ENCODE results near the gene SLC38A4. TPM values are rescaled to one million over a fixed set of nuclear protein-coding genes. Genes with fewer than 3 reads are reported as not detected.
"Not testable (repeated sequence)": the region's sequence is repeated elsewhere in the genome, so short reads cannot be mapped to it uniquely, and the experiment has no call there.

Gene SLC38A4
- polyA plus RNA-seq, 4 donors, result 0.22 to 0.93 TPM; not detected in 2

DNA sequence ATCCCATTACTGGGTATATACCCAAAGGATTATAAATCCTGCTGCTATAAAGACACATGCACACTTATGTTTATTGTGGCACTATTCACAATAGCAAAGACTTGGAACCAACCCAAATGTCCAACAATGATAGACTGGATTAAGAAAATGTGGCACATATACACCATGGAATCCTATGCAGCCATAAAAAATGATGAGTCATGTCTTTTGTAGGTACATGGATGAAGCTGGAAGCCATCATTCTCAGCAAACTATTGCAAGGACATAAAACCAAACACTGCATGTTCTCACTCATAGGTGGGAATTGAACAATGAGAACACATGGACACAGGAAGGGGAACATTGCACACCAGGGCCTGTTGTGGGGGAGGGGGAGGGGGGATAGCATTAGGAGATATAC lies 28.4 kb upstream of the SLC38A4 start:
- not testable (repeated sequence) for H3K9me3 ChIP-seq (ENCODE audit: control insufficient read depth in 2 of 2, insufficient read depth in 1 of 2, low read depth in 1 of 2, low read length in 1 of 2); H3K27me3 ChIP-seq (ENCODE audit: control insufficient read depth in 3 of 3, insufficient read depth in 3 of 3, low read length in 3 of 3); H3K4me1 ChIP-seq (ENCODE audit: control insufficient read depth in 3 of 3, insufficient read depth in 2 of 3, low read depth in 1 of 3, low read length in 2 of 3); H3K36me3 ChIP-seq (ENCODE audit: control insufficient read depth in 3 of 3, insufficient read depth in 2 of 3, low read depth in 1 of 3, low read length in 3 of 3); FAIRE-seq; DNase-seq; H3K27ac ChIP-seq (ENCODE audit: low read depth in 1 of 3, low read length in 2 of 3); H3K4me3 ChIP-seq (ENCODE audit: low read depth in 1 of 3, low read length in 3 of 3)

DNA sequence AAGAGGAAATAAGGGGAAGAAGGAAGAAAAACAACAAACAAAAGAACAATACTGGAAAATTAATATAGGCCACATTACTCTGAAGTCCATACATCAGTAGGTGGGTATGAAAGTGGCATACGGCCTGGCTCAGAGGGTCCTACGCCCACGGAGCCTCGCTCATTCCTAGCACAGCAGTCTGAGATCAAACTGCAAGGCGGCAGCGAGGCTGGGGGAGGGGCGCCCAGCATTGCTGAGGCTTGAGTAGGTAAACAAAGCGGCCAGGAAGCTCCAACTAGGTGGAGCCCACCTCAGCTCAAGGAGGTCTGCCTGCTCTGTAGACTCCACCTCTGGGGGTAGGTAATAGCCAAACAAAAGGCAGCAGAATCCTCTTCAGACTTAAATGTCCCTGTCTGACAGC lies 23.0 kb upstream of the SLC38A4 start:
- not testable (repeated sequence) for FAIRE-seq; H3K9me3 ChIP-seq (ENCODE audit: control insufficient read depth in 2 of 2, insufficient read depth in 1 of 2, low read depth in 1 of 2, low read length in 1 of 2); H3K36me3 ChIP-seq (ENCODE audit: control insufficient read depth in 3 of 3, insufficient read depth in 2 of 3, low read depth in 1 of 3, low read length in 3 of 3); H3K4me1 ChIP-seq (ENCODE audit: control insufficient read depth in 3 of 3, insufficient read depth in 2 of 3, low read depth in 1 of 3, low read length in 2 of 3); H3K4me3 ChIP-seq (ENCODE audit: low read depth in 1 of 3, low read length in 3 of 3); H3K27ac ChIP-seq (ENCODE audit: low read depth in 1 of 3, low read length in 2 of 3); DNase-seq; H3K27me3 ChIP-seq (ENCODE audit: control insufficient read depth in 3 of 3, insufficient read depth in 3 of 3, low read length in 3 of 3)
- WGBS, 3 donors, result 71 to 85% (median 79%) methylated on average over 8 of the region's 8 CpGs

DNA sequence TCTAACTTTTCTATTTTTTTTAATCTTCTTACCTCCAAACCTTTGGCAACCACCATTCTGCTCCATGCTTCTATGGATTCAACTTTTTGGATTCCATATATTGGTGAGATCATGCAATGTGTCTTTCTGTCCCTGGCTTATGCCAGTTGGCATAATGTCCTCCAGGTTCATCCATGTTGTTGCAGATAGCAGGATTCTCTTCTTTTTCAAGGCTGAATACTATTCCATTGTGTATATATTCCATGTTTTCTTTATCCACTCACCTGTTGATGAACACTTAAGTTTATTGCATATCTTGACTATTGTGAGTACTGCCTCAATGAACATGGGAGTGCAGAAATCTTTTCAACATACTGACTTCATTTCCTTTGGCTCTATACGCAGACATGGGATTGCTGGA lies 21.2 kb upstream of the SLC38A4 start:
- Histone ChIP-seq H3K27me3 (ENCODE audit: control insufficient read depth in 3 of 3, insufficient read depth in 3 of 3, low read length in 3 of 3) (no peaks in the 10 kb centered on the region), H3K27ac (ENCODE audit: low read depth in 1 of 3, low read length in 2 of 3) (no peak overlapping the region), H3K9me3 (ENCODE audit: control insufficient read depth in 2 of 2, insufficient read depth in 1 of 2, low read depth in 1 of 2, low read length in 1 of 2) (no peaks in the 10 kb centered on the region), H3K36me3 (ENCODE audit: control insufficient read depth in 3 of 3, insufficient read depth in 2 of 3, low read depth in 1 of 3, low read length in 3 of 3) (no peaks in the 10 kb centered on the region), H3K4me3 (ENCODE audit: low read depth in 1 of 3, low read length in 3 of 3) (no peak overlapping the region), H3K4me1 (ENCODE audit: control insufficient read depth in 3 of 3, insufficient read depth in 2 of 3, low read depth in 1 of 3, low read length in 2 of 3) (no peaks in the 10 kb centered on the region)
- WGBS, 3 donors, result 89 to 97% (median 90%) methylated on average over 1 of the region's 1 CpG
- DNase-seq (no peak), FAIRE-seq (no peak)

DNA sequence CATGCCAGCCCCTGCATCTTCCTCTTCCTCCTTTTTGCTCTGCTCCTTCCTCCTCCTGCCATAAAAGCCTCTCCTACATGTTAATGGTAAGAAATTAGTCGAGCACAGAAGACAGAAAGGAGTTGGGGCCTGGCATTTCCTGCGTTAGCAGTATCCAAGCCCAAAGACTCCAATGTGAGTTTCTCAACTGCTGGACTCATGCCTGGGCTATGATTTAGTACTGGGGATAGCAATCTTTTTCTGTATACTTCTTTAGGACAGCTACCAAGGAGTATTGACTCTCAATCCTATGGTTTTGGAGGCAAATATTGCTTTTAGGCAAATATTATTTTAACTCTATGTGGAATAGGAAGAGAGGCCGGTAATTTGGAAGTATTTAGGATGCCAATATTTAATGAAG lies 18.0 kb upstream of the SLC38A4 start:
- H3K27me3 ChIP-seq (ENCODE audit: control insufficient read depth in 3 of 3, insufficient read depth in 3 of 3, low read length in 3 of 3), result no peaks in the 10 kb centered on the region
- DNase-seq, result no peak
- no peaks in the 10 kb centered on the region for H3K36me3 ChIP-seq (ENCODE audit: control insufficient read depth in 3 of 3, insufficient read depth in 2 of 3, low read depth in 1 of 3, low read length in 3 of 3)
- no peaks in the 10 kb centered on the region for H3K4me1 ChIP-seq (ENCODE audit: control insufficient read depth in 3 of 3, insufficient read depth in 2 of 3, low read depth in 1 of 3, low read length in 2 of 3)
- H3K4me3 ChIP-seq (ENCODE audit: low read depth in 1 of 3, low read length in 3 of 3), result no peak overlapping the region
- H3K9me3 ChIP-seq (ENCODE audit: control insufficient read depth in 2 of 2, insufficient read depth in 1 of 2, low read depth in 1 of 2, low read length in 1 of 2), result no peaks in the 10 kb centered on the region
- WGBS, 3 donors, result 69 to 72% (median 71%) methylated on average over 3 of the region's 3 CpGs
- no peak overlapping the region for H3K27ac ChIP-seq (ENCODE audit: low read depth in 1 of 3, low read length in 2 of 3)
- no peak for FAIRE-seq

DNA sequence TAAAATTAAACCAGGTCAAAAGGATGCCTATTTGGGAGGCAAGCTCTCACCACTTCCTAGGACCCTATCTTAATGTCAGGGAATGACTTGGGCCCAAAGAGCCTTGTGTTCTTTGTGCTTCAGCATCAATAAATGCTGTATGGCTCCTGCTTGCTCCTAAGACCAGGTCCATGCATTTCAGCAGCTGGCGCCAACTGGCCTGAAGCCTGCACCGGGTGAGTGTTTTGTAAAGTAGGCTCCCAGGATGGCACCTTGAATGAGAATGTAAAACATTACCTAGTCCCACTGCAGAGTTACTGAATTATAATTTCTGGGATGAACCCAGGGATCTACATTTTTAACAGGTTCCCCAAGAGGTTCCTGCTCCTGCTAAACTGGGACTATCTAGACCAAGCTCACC lies 16.1 kb upstream of the SLC38A4 start:
- Histone ChIP-seq H3K27ac (ENCODE audit: low read depth in 1 of 3, low read length in 2 of 3) (no peak overlapping the region), H3K9me3 (ENCODE audit: control insufficient read depth in 2 of 2, insufficient read depth in 1 of 2, low read depth in 1 of 2, low read length in 1 of 2) (no peaks in the 10 kb centered on the region), H3K4me3 (ENCODE audit: low read depth in 1 of 3, low read length in 3 of 3) (no peak overlapping the region), H3K27me3 (ENCODE audit: control insufficient read depth in 3 of 3, insufficient read depth in 3 of 3, low read length in 3 of 3) (no peaks in the 10 kb centered on the region), H3K4me1 (ENCODE audit: control insufficient read depth in 3 of 3, insufficient read depth in 2 of 3, low read depth in 1 of 3, low read length in 2 of 3) (no peaks in the 10 kb centered on the region), H3K36me3 (ENCODE audit: control insufficient read depth in 3 of 3, insufficient read depth in 2 of 3, low read depth in 1 of 3, low read length in 3 of 3) (no peaks in the 10 kb centered on the region)
- DNase-seq, result no peak
- 90 to 98% (median 95%) methylated on average over 2 of the region's 2 CpGs for WGBS, 3 donors
- FAIRE-seq, result no peak

DNA sequence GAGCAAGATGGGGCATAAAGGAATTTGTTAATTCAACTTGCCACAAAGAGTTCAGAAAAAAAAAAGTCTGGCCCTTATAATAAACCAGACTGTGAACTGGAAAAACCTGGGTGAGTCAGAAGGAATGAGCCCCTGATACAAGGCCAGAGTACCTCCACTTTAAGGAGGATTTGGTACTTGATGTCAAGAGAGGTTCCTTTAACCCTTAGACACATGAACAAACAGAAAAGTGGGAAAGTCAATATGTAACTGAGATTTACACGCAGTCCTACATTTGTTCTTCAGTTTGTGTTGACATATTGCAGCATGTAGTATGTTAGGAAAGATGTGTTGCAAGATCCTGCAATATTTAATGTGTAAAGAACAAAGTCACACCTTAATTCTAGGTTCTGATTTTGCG lies 14.2 kb upstream of the SLC38A4 start:
- no peak for FAIRE-seq
- no peak overlapping the region for H3K4me3 ChIP-seq (ENCODE audit: low read depth in 1 of 3, low read length in 3 of 3)
- WGBS, 3 donors, result 45 to 72% (median 60%) methylated on average over 2 of the region's 2 CpGs
- H3K27ac ChIP-seq (ENCODE audit: low read depth in 1 of 3, low read length in 2 of 3), result no peak overlapping the region
- DNase-seq, result no peak
- H3K9me3 ChIP-seq (ENCODE audit: control insufficient read depth in 2 of 2, insufficient read depth in 1 of 2, low read depth in 1 of 2, low read length in 1 of 2), result no peaks in the 10 kb centered on the region
- H3K27me3 ChIP-seq (ENCODE audit: control insufficient read depth in 3 of 3, insufficient read depth in 3 of 3, low read length in 3 of 3), result no peaks in the 10 kb centered on the region
- no peaks in the 10 kb centered on the region for H3K4me1 ChIP-seq (ENCODE audit: control insufficient read depth in 3 of 3, insufficient read depth in 2 of 3, low read depth in 1 of 3, low read length in 2 of 3)
- H3K36me3 ChIP-seq (ENCODE audit: control insufficient read depth in 3 of 3, insufficient read depth in 2 of 3, low read depth in 1 of 3, low read length in 3 of 3), result no peaks in the 10 kb centered on the region

DNA sequence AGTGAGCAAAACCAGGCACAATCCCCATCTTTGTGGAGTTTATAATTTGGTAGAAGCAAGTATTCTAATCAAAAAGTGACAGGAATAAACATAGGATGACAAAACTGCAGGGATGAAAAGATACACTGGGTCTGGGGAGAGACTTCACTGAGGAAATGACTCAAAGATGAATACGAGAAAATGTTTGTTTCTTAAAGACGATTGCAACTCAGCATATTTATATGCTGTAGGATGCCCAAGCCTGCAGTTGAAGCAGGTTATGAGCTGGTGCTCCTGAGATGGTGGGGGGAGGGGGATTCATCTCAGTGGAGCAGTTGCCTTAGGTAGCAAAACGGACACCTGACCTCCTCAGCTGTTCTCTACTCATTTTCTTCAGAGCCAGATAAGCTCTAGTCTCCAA lies 13.4 kb upstream of the SLC38A4 start:
- Histone ChIP-seq H3K27ac (ENCODE audit: low read depth in 1 of 3, low read length in 2 of 3) (no peak overlapping the region), H3K4me1 (ENCODE audit: control insufficient read depth in 3 of 3, insufficient read depth in 2 of 3, low read depth in 1 of 3, low read length in 2 of 3) (no peaks in the 10 kb centered on the region), H3K27me3 (ENCODE audit: control insufficient read depth in 3 of 3, insufficient read depth in 3 of 3, low read length in 3 of 3) (no peaks in the 10 kb centered on the region), H3K36me3 (ENCODE audit: control insufficient read depth in 3 of 3, insufficient read depth in 2 of 3, low read depth in 1 of 3, low read length in 3 of 3) (no peaks in the 10 kb centered on the region), H3K9me3 (ENCODE audit: control insufficient read depth in 2 of 2, insufficient read depth in 1 of 2, low read depth in 1 of 2, low read length in 1 of 2) (no peaks in the 10 kb centered on the region), H3K4me3 (ENCODE audit: low read depth in 1 of 3, low read length in 3 of 3) (no peak overlapping the region)
- no peak for DNase-seq
- no peak for FAIRE-seq
- WGBS, 3 donors, result 70 to 77% (median 75%) methylated on average over 3 of the region's 3 CpGs

DNA sequence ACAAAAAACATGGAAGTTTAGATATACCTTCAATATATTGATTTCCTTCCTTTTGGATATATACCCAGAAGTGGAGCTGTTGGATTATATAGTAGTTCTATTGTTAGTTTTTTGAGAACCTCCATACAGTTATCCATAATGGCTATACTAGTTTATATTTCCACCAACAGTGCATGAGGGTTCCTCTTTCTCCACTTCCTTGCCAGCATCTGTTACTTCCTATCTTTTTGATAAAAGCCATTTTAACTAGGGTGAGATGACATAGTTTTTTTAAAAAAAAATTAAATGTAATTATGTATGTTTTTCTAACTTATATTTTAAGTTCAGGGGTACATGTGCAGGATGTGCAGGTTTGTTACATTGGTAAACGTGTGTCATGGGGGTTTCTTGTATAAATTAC lies 10.0 kb upstream of the SLC38A4 start:
- DNase-seq (no peak), FAIRE-seq (no peak)
- Histone ChIP-seq H3K27ac (ENCODE audit: low read depth in 1 of 3, low read length in 2 of 3) (no peak overlapping the region), H3K4me1 (ENCODE audit: control insufficient read depth in 3 of 3, insufficient read depth in 2 of 3, low read depth in 1 of 3, low read length in 2 of 3) (peaks cover 0 to 3% (median 0%) of the 10 kb centered on the region in 3 donors), H3K27me3 (ENCODE audit: control insufficient read depth in 3 of 3, insufficient read depth in 3 of 3, low read length in 3 of 3) (peaks cover 5 to 21% (median 9%) of the 10 kb centered on the region in 3 donors), H3K9me3 (ENCODE audit: control insufficient read depth in 2 of 2, insufficient read depth in 1 of 2, low read depth in 1 of 2, low read length in 1 of 2) (no peaks in the 10 kb centered on the region), H3K36me3 (ENCODE audit: control insufficient read depth in 3 of 3, insufficient read depth in 2 of 3, low read depth in 1 of 3, low read length in 3 of 3) (no peaks in the 10 kb centered on the region), H3K4me3 (ENCODE audit: low read depth in 1 of 3, low read length in 3 of 3) (no peak overlapping the region)
- WGBS, 3 donors, result 72 to 79% (median 72%) methylated on average over 1 of the region's 1 CpG

DNA sequence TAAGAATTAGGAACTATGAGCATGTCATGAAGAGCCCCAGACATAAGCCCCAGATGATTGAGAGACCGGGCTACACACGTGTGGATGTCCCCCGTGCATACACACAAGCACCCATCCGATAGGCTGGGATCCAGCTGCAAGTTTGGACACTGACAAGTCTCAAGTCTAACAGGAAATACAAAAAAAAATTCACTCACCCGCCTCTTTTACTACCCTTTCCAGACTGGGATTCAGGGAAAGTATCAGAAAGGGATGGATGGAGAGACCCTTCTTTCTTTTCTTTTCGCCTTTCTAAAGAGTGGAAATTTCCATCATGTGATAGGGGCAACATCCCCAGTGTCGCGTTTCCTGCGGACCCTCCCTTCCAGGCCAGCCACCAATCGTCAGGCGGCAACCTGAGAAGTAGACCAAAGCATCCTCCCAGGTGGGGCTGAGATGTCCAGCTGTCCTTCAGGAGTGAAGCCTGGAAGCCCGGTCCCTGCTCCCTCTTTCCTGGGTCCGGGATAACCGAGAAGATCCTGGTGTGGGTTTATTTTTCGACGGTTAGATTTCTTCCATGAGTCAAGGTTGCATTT lies 6.4 kb upstream of the SLC38A4 start:
- no peak overlapping the region for H3K4me3 ChIP-seq (ENCODE audit: low read depth in 1 of 3, low read length in 3 of 3)
- FAIRE-seq, result no peak
- no peak overlapping the region for H3K27ac ChIP-seq (ENCODE audit: low read depth in 1 of 3, low read length in 2 of 3)

More for the DNA sequence above, 6.4 kb upstream of the SLC38A4 start:
- Histone ChIP-seq H3K27me3 (ENCODE audit: control insufficient read depth in 3 of 3, insufficient read depth in 3 of 3, low read length in 3 of 3) (peaks cover 10 to 43% (median 16%) of the 10 kb centered on the region in 3 donors), H3K9me3 (ENCODE audit: control insufficient read depth in 2 of 2, insufficient read depth in 1 of 2, low read depth in 1 of 2, low read length in 1 of 2) (no peaks in the 10 kb centered on the region), H3K36me3 (ENCODE audit: control insufficient read depth in 3 of 3, insufficient read depth in 2 of 3, low read depth in 1 of 3, low read length in 3 of 3) (no peaks in the 10 kb centered on the region), H3K4me1 (ENCODE audit: control insufficient read depth in 3 of 3, insufficient read depth in 2 of 3, low read depth in 1 of 3, low read length in 2 of 3) (peaks cover 0 to 3% (median 0%) of the 10 kb centered on the region in 3 donors)
- DNase-seq, result no peak
- 24 to 34% (median 27%) methylated on average over 16 of the region's 16 CpGs for WGBS, 3 donors
